Measurements from ENCODE around the gene PARN. TPM values are rescaled to one million over a fixed set of nuclear protein-coding genes. Genes with fewer than 3 reads are reported as not detected.
"Not testable (repeated sequence)": the region's sequence is repeated elsewhere in the genome, so short reads cannot be mapped to it uniquely, and the experiment has no call there.

The PARN gene
- total RNA-seq, 1 experiment from 2014 or later = 25.9 TPM

GRCh38 chr16:14405611-14406537 is 224.2 kb downstream of the PARN start:
- DNase-seq (ENCODE audit: low read depth) = no peak

GRCh38 chr16:14403001-14403389 is 227.1 kb downstream of the PARN start:
- DNase-seq (ENCODE audit: low read depth); in situ Hi-C loops (cut with HindIII; ENCODE audit: low pct_unique_long_range_greater_than_20kb, low sequenced_read_pairs): not testable (repeated sequence)

More at GRCh38 chr16:14405611-14406537, 224.2 kb downstream of the PARN start:
- in situ Hi-C loops (cut with HindIII; ENCODE audit: low pct_unique_long_range_greater_than_20kb, low sequenced_read_pairs) = no loop called here

GRCh38 chr16:14402114-14403000 is 227.7 kb downstream of the PARN start:
- in situ Hi-C loops (cut with HindIII; ENCODE audit: low pct_unique_long_range_greater_than_20kb, low sequenced_read_pairs); DNase-seq (ENCODE audit: low read depth): not testable (repeated sequence)

GRCh38 chr16:14401711-14402061 is 228.4 kb downstream of the PARN start:
- in situ Hi-C loops (cut with HindIII; ENCODE audit: low pct_unique_long_range_greater_than_20kb, low sequenced_read_pairs); DNase-seq (ENCODE audit: low read depth): not testable (repeated sequence)

GRCh38 chr16:14400978-14401710 is 228.9 kb downstream of the PARN start:
- DNase-seq (ENCODE audit: low read depth); in situ Hi-C loops (cut with HindIII; ENCODE audit: low pct_unique_long_range_greater_than_20kb, low sequenced_read_pairs): not testable (repeated sequence)

GRCh38 chr16:14400285-14400977 is 229.6 kb downstream of the PARN start:
- in situ Hi-C loops (cut with HindIII; ENCODE audit: low pct_unique_long_range_greater_than_20kb, low sequenced_read_pairs) = no loop called here
- DNase-seq (ENCODE audit: low read depth) = no peak

GRCh38 chr16:14399378-14400284 is 230.4 kb downstream of the PARN start:
- DNase-seq (ENCODE audit: low read depth) = peak; percentile 84
- in situ Hi-C loops (cut with HindIII; ENCODE audit: low pct_unique_long_range_greater_than_20kb, low sequenced_read_pairs) = no loop called here

- in situ Hi-C loops (cut with HindIII; ENCODE audit: low pct_unique_long_range_greater_than_20kb, low sequenced_read_pairs) = no loop called here
- DNase-seq (ENCODE audit: low read depth) = no peak
Observed at GRCh38 chr16:14398014-14398717, 231.9 kb downstream of the PARN start.

- DNase-seq (ENCODE audit: low read depth); in situ Hi-C loops (cut with HindIII; ENCODE audit: low pct_unique_long_range_greater_than_20kb, low sequenced_read_pairs): not testable (repeated sequence)
Observed at GRCh38 chr16:14395710-14396304, 234.3 kb downstream of the PARN start.

- in situ Hi-C loops (cut with HindIII; ENCODE audit: low pct_unique_long_range_greater_than_20kb, low sequenced_read_pairs) = no loop called here
Observed at GRCh38 chr16:14394834-14395233, 235.2 kb downstream of the PARN start.

GRCh38 chr16:14392960-14393359 is 237.1 kb downstream of the PARN start:
- in situ Hi-C loops (cut with HindIII; ENCODE audit: low pct_unique_long_range_greater_than_20kb, low sequenced_read_pairs) = no loop called here
- no peak for DNase-seq (ENCODE audit: low read depth)

More at GRCh38 chr16:14394834-14395233, 235.2 kb downstream of the PARN start:
- no peak for DNase-seq (ENCODE audit: low read depth)

- in situ Hi-C loops (cut with HindIII; ENCODE audit: low pct_unique_long_range_greater_than_20kb, low sequenced_read_pairs) = no loop called here
- no peak for DNase-seq (ENCODE audit: low read depth)
Observed at GRCh38 chr16:14389359-14389758, 240.7 kb downstream of the PARN start.

- in situ Hi-C loops (cut with HindIII; ENCODE audit: low pct_unique_long_range_greater_than_20kb, low sequenced_read_pairs) = no loop called here
- no peak for DNase-seq (ENCODE audit: low read depth)
Observed at GRCh38 chr16:14388243-14388642, 241.8 kb downstream of the PARN start.

GRCh38 chr16:14386115-14386514 is 243.9 kb downstream of the PARN start:
- no peak for DNase-seq (ENCODE audit: low read depth)
- in situ Hi-C loops (cut with HindIII; ENCODE audit: low pct_unique_long_range_greater_than_20kb, low sequenced_read_pairs) = no loop called here

Data from Caki2 (cell line).